ENCODE data around the gene LCE3C.

DNA sequence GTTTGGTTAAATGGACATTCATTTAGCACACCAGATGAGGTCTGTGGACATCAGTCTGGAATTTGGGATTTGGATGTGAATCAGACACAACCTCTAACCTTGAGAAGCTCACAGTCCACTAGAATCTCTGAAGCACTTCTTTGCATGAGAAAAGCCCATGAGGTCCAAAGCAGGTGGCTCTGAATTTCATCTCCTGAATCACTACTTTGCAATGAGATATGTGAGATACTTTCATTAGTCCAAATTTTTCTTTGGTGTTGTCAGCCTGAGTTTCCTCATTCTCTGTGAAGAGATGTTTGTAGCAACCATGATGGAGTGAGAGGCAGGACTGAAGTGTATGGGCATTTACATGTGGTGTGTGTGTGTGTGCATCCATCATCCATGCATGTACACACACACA is 46.6 kb downstream of the LCE3C start:
- TF ChIP-seq, protein P1, sequence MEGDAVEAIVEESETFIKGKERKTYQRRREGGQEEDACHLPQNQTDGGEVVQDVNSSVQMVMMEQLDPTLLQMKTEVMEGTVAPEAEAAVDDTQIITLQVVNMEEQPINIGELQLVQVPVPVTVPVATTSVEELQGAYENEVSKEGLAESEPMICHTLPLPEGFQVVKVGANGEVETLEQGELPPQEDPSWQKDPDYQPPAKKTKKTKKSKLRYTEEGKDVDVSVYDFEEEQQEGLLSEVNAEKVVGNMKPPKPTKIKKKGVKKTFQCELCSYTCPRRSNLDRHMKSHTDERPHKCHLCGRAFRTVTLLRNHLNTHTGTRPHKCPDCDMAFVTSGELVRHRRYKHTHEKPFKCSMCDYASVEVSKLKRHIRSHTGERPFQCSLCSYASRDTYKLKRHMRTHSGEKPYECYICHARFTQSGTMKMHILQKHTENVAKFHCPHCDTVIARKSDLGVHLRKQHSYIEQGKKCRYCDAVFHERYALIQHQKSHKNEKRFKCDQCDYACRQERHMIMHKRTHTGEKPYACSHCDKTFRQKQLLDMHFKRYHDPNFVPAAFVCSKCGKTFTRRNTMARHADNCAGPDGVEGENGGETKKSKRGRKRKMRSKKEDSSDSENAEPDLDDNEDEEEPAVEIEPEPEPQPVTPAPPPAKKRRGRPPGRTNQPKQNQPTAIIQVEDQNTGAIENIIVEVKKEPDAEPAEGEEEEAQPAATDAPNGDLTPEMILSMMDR (IDR thresholded peaks at IDR 0.05; ENCODE audit: low read depth, low read length, poor library complexity, severe bottlenecking), result no peak
- no peak for TF ChIP-seq EZH2phosphoT487 (IDR thresholded peaks at IDR 0.05; ENCODE audit: borderline replicate concordance, low read length)
